Endothelial cell of umbilical vein (primary cell): ENCODE measurements around the gene ITGB1. TPM values are rescaled to one million over a fixed set of nuclear protein-coding genes. Genes with fewer than 3 reads are reported as not detected.

Experiments used
- BruUV-seq: library from RNA; stranded (reverse); fragments of 400-500 nt; replicated peaks from 2 replicates; lab custom pipeline; 2021; lab: Mats Ljungman, UMichigan
- CTCF ChIA-PET: fragments of 300-600, 350-600 bp; sonication (Branson Sonifier 250); formaldehyde crosslinking; loops from one replicate; lab custom pipeline; 2021; ENCODE audit warnings: antibody characterized with exemption, inconsistent platforms; lab: Charles Lee
- POLR2A ChIA-PET: fragments of 300-600, 350-600 bp; sonication (Branson Sonifier 250); formaldehyde crosslinking; loops from one replicate; lab custom pipeline; 2021; ENCODE audit warnings: antibody characterized with exemption, inconsistent platforms; lab: Charles Lee
- DNase-seq: peaks from one replicate; pipeline ENCODE4 v3.0.0-alpha.2; 2011; ENCODE audit warnings: low read depth, low spot score
- FAIRE-seq: peaks from 2 replicates; lab custom pipeline; 2011; peaks lifted over from hg19 to GRCh38; lab: Jason Lieb, UNC
- H2AFZ ChIP-seq: 2 replicates; pipeline ENCODE4 v1.6.0; 2012; ENCODE audit warnings: low read depth, low read length, control low read depth, inconsistent platforms
- H3K27ac ChIP-seq: 2 replicates; pipeline ENCODE4 v1.5.1; 2011; ENCODE audit warnings: low read depth, mild to moderate bottlenecking, control low read depth, low read length, moderate library complexity; ENCODE audit not compliant: insufficient read depth
- H3K27me3 ChIP-seq, 2 experiments: 2 replicates each; pipeline versions ENCODE4 v1.6.0 to v1.6.1; 2011; ENCODE audit warnings: low read length in 2 of 2, mixed read lengths in 1 of 2; ENCODE audit not compliant: control insufficient read depth in 2 of 2, insufficient read depth in 2 of 2
- H3K36me3 ChIP-seq, 2 experiments: 2 replicates in 1 of 2; 3 replicates in 1 of 2; pipeline ENCODE4 v1.5.1; 2011; ENCODE audit warnings: low read length in 2 of 2, mild to moderate bottlenecking in 1 of 2, moderate library complexity in 1 of 2; ENCODE audit not compliant: control insufficient read depth in 2 of 2, insufficient read depth in 2 of 2; ENCODE audit errors: extremely low read depth in 1 of 2
- H3K4me1 ChIP-seq: 3 replicates; pipeline ENCODE4 v1.5.1; 2011; ENCODE audit warnings: mild to moderate bottlenecking, low read length; ENCODE audit not compliant: control insufficient read depth, insufficient read depth; ENCODE audit errors: extremely low read depth
- H3K4me2 ChIP-seq: 2 replicates; pipeline ENCODE4 v1.6.1; 2011; ENCODE audit warnings: low read length, control low read depth, mixed read lengths; ENCODE audit not compliant: insufficient read depth
- H3K4me3 ChIP-seq, 3 experiments: fragments of 200-600 bp in 1 of 3; sonication (generic), shearing (Covaris generic) in 1 of 3; replicated peaks in 1 of 3; 2 replicates each; pipeline ENCODE4 v1.5.1; 2011 to 2016; ENCODE audit warnings: control low read depth in 3 of 3, low read length in 3 of 3, mild to moderate bottlenecking in 2 of 3, inconsistent platforms in 1 of 3, low read depth in 1 of 3, moderate library complexity in 1 of 3; ENCODE audit not compliant: insufficient read depth in 1 of 3
- H3K79me2 ChIP-seq: 2 replicates; pipeline ENCODE4 v1.6.0; 2012; ENCODE audit warnings: low read length, inconsistent platforms; ENCODE audit not compliant: control insufficient read depth, insufficient read depth
- H3K9ac ChIP-seq: replicated peaks from 2 replicates; pipeline ENCODE3; 2011; ENCODE audit warnings: low read length, control low read depth; ENCODE audit not compliant: insufficient read depth; ENCODE audit errors: extremely low read depth
- H3K9me1 ChIP-seq: replicated peaks from 3 replicates; pipeline ENCODE4 v1.6.0; 2011; ENCODE audit warnings: mild to moderate bottlenecking, low read length; ENCODE audit not compliant: control insufficient read depth, insufficient read depth; ENCODE audit errors: extremely low read depth
- H3K9me3 ChIP-seq: replicated peaks from 2 replicates; pipeline ENCODE4 v1.5.1; 2012; ENCODE audit warnings: low read length, inconsistent platforms; ENCODE audit not compliant: control insufficient read depth, insufficient read depth
- H4K20me1 ChIP-seq: replicated peaks from 2 replicates; pipeline ENCODE3; 2011; ENCODE audit warnings: mild to moderate bottlenecking, low read length; ENCODE audit not compliant: control insufficient read depth, insufficient read depth; ENCODE audit errors: extremely low read depth
- CTCF ChIP-seq, 2 donors: IDR thresholded peaks; 1 replicate in 1 of 2; 2 replicates in 1 of 2; pipeline ENCODE4 v1.5.1; 2011; ENCODE audit warnings: low read length in 2 of 2, mild to moderate bottlenecking in 2 of 2, moderate library complexity in 2 of 2, control low read depth in 1 of 2, inconsistent platforms in 1 of 2, low read depth in 1 of 2; ENCODE audit not compliant: insufficient read depth in 1 of 2; ENCODE audit errors: extremely low read depth in 1 of 2
- EZH2 ChIP-seq: IDR thresholded peaks from 2 replicates; pipeline ENCODE4 v1.6.1; 2012; ENCODE audit warnings: borderline replicate concordance, low read depth, mild to moderate bottlenecking, moderate library complexity, low read length, inconsistent platforms; ENCODE audit not compliant: severe bottlenecking
- FOS ChIP-seq: IDR thresholded peaks from 2 replicates; pipeline ENCODE4 v1.6.1; 2011; ENCODE audit warnings: mild to moderate bottlenecking, low read length, moderate library complexity, borderline replicate concordance; ENCODE audit not compliant: insufficient read depth
- GATA2 ChIP-seq: IDR thresholded peaks from 2 replicates; pipeline ENCODE4 v1.7.0; 2011; ENCODE audit warnings: low read depth, mild to moderate bottlenecking, moderate library complexity, mixed read lengths, low read length; ENCODE audit not compliant: insufficient read length, insufficient read depth
- JUN ChIP-seq: IDR thresholded peaks from 2 replicates; pipeline ENCODE4 v1.6.1; 2011; ENCODE audit warnings: borderline replicate concordance, low read depth; ENCODE audit not compliant: insufficient read length, insufficient read depth
- MYC ChIP-seq: IDR thresholded peaks from one replicate; pipeline ENCODE4 v1.6.1; 2011; ENCODE audit warnings: mild to moderate bottlenecking, low read depth, low read length
- POLR2A ChIP-seq: IDR thresholded peaks from 2 replicates; pipeline ENCODE4 v1.6.1; 2012; ENCODE audit warnings: low read depth, mild to moderate bottlenecking, control low read depth, low read length
- POLR2AphosphoS5 ChIP-seq: IDR thresholded peaks from 2 replicates; pipeline ENCODE4 v1.6.1; 2012; ENCODE audit warnings: low read depth, mild to moderate bottlenecking, control low read depth, low read length, moderate library complexity; ENCODE audit not compliant: insufficient read depth
- dilution Hi-C: fragments of 300-500 bp; cut with MboI; formaldehyde crosslinking; loops from one replicate; pipeline ENCODE4 v1.15.0; 2019; ENCODE audit warnings: low sequenced_read_pairs; ENCODE audit not compliant: extremely low pct_ligation_motif_present
- intact Hi-C: fragments of 100-400 bp; cut with micrococcal nuclease; formaldehyde crosslinking; loops from one replicate; pipeline ENCODE4 v1.10.0; 2022
- polyA plus RNA-seq, 4 experiments: library from polyadenylated mRNA; depleted of rRNA in 3 of 4; stranded (reverse) in 3 of 4; unstranded in 1 of 4; fragments of >200 nt; gene quantifications; 2 replicates each; pipeline versions ENCODE4 v1.2.1 to v1.2.3, GENCODE V29; 2011 to 2012; ENCODE audit warnings: missing spikeins in 1 of 4
- total RNA-seq: library from RNA; stranded (reverse); gene quantifications from 2 replicates; pipeline ENCODE4 v1.2.3, GENCODE V29; 2021
- TF ChIP-seq, protein P1 (sequence below): IDR thresholded peaks from 2 replicates; pipeline ENCODE4 v1.6.1; 2011; ENCODE audit not compliant: insufficient read depth, insufficient read length

Gene ITGB1
- total and polyA plus RNA-seq, 2 donors (not counting 3 experiments of a cell fraction or from before 2014, with no cell fraction given): 424 to 1,147 TPM

- ChIA-PET POLR2A (no interaction called here), CTCF (interaction anchor here (2.1 kb wide), 1 partner anchor 43 kb away, joined by 4 read pairs; no protein-coding TSS in a partner anchor)
- Histone ChIP-seq H3K36me3 (no peaks in the 10 kb centered on the region), H3K27me3 (no peaks in the 10 kb centered on the region), H3K9ac (no peak overlapping the region), H3K4me1 (peaks cover 39% of the 10 kb centered on the region), H3K27ac (no peak overlapping the region), H3K4me2 (no peak overlapping the region), H3K79me2 (peaks cover 10% of the 10 kb centered on the region), H3K4me3 (no peak overlapping the region), H2AFZ (no peak overlapping the region), H3K9me1 (no peaks in the 10 kb centered on the region), H4K20me1 (no peaks in the 10 kb centered on the region), H3K9me3 (no peaks in the 10 kb centered on the region)
- no peak for DNase-seq
- no peak for FAIRE-seq
- intact Hi-C loops: loop anchor here (5.0 kb wide), 1 partner anchor 167 kb away; no protein-coding TSS in a partner anchor
- dilution Hi-C loops: no loop called here
- TF ChIP-seq POLR2A: no peak
- no peak for TF ChIP-seq CTCF (IDR thresholded peaks at IDR 0.05; ENCODE audit: extremely low read depth in 1 of 2, insufficient read depth in 1 of 2, low read depth in 1 of 2, low read length in 2 of 2)
- TF ChIP-seq FOS: no peak
- TF ChIP-seq POLR2AphosphoS5: no peak
- no peak for TF ChIP-seq MYC
- TF ChIP-seq, protein P1, sequence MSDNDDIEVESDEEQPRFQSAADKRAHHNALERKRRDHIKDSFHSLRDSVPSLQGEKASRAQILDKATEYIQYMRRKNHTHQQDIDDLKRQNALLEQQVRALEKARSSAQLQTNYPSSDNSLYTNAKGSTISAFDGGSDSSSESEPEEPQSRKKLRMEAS: no peak
- TF ChIP-seq JUN: no peak
- TF ChIP-seq GATA2: no peak
- no peak for TF ChIP-seq EZH2
- no TSS peak for BruUV-seq
Observed at GRCh38 chr10:32964270-32964669, 6.2 kb upstream of the ITGB1 start.
